Measurements from ENCODE around the gene TET2. TPM values are rescaled to one million over a fixed set of nuclear protein-coding genes. Genes with fewer than 3 reads are reported as not detected.

TET2 gene
- polyA plus RNA-seq (ENCODE audit: insufficient read length in 10 of 10): 10 to 100 TPM; 20.8 to 38.9 (median 32.8) TPM
- long read RNA-seq, donor 1: 0 reads
- long read RNA-seq, donor 2, partial matches to known transcripts: 5 of 5 reads
- long read RNA-seq, donor 2, other reads (novel, unspliced or antisense): 0 of 5 reads
- long read RNA-seq, donor 3: 0 reads
- long read RNA-seq, donor 4: 0 reads
- long read RNA-seq, donor 5, partial matches to known transcripts: 23 of 24 reads
- long read RNA-seq, donor 5, other reads (novel, unspliced or antisense): 0 of 24 reads
- long read RNA-seq, donor 6, partial matches to known transcripts: 11 of 11 reads
- long read RNA-seq, donor 6, other reads (novel, unspliced or antisense): 0 of 11 reads
- long read RNA-seq, donor 7, partial matches to known transcripts: 12 of 12 reads
- long read RNA-seq, donor 7, other reads (novel, unspliced or antisense): 0 of 12 reads
- long read RNA-seq, donor 8, partial matches to known transcripts: 0 of 25 reads
- long read RNA-seq, donor 8, other reads (novel, unspliced or antisense): 25 of 25 reads
- long read RNA-seq, donor 9: 0 reads

DNA sequence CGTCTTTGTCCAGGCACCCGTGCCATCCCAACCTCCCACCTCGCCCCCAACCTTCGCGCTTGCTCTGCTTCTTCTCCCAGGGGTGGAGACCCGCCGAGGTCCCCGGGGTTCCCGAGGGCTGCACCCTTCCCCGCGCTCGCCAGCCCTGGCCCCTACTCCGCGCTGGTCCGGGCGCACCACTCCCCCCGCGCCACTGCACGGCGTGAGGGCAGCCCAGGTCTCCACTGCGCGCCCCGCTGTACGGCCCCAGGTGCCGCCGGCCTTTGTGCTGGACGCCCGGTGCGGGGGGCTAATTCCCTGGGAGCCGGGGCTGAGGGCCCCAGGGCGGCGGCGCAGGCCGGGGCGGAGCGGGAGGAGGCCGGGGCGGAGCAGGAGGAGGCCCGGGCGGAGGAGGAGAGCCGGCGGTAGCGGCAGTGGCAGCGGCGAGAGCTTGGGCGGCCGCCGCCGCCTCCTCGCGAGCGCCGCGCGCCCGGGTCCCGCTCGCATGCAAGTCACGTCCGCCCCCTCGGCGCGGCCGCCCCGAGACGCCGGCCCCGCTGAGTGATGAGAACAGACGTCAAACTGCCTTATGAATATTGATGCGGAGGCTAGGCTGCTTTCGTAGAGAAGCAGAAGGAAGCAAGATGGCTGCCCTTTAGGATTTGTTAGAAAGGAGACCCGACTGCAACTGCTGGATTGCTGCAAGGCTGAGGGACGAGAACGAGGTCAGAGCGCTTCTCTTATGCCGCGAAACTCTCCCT lies at the start of gene TET2:
TET2 (plus strand) TSS at position 601 of the 740 bp plus-strand sequence. CDS start 87,067 bp downstream, outside the sequence.
- peak; percentile 81 to 94 (median 83) for DNase-seq

GRCh38 chr4:105102016-105102415 lies 44.7 kb upstream of the TET2 start:
- DNase-seq: no peak

DNA sequence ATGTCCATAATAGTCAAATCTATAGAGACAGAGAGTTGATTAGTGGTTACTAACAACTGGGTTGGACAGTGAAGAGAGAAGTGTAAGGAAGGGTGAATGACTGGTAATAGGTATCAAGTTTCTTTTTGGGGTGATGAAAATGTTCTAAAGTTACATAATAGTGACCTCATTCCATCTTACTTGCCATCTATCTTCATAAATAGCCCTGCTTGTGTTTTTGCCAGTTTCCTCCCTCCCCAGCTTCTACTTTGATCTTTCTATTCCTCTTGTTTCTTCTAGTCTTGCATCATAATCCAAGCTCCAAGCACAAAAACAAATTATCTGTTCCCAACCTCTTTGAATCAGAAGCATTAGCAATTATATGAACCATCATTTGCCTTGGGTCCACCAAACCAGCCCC lies 40.2 kb upstream of the TET2 start:
- no peak for DNase-seq

GRCh38 chr4:105107095-105107856 lies 39.4 kb upstream of the TET2 start:
- no peak for DNase-seq

- DNase-seq: no peak
Observed at GRCh38 chr4:105108971-105109370, 37.7 kb upstream of the TET2 start.

DNA sequence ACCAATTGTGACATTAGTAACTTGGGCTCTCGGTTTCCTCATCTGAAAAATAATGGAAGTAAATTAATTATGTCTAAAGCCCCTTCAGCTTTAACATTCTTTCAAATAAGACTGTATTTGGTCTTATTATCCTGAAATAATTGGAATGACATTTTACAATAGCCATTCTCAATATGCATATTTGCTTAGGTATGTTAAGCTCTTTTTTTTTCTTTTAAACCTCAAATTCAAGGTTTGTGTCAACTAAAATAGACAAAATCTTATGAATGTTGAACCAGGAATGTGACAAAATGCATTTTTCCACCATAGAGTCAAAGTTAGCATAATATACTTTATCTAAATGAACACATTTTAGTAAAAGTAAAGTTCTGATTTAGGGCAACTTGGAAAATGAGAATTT lies 34.4 kb upstream of the TET2 start:
- no peak for DNase-seq

GRCh38 chr4:105113800-105114199 lies 32.9 kb upstream of the TET2 start:
- no peak for DNase-seq

DNA sequence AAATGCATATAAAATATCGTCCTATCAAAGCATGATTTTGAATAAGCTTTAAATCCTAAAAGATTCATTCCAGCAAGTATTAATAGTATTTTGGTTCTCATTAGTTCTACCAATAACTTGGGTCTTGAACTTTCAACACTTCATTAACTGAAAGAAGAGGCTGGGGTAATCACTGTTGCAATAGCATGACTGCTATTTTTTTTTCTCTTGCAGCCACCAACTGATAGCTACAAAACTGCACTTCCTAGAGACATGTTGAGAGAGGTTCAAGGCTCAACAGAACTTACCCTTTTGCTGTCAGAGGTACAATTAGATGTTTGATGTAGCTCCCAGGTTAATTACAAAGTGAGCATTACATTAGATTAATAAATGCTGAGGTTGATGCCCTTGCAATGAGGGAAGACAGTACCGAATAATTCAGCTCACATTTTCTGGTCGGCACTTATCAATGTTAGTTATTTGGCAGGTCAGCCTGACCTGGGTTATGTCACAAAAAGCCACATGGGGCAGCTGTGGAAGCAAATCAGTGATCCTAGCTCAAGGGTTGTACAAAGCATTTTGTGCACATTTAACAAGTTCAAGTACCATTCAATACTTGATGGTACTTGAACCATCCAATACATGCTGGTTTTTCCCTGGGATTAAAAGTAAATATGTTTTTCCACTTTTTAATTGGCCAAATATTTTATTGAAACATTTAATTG lies 29.9 kb upstream of the TET2 start:
- no peak for DNase-seq

DNA sequence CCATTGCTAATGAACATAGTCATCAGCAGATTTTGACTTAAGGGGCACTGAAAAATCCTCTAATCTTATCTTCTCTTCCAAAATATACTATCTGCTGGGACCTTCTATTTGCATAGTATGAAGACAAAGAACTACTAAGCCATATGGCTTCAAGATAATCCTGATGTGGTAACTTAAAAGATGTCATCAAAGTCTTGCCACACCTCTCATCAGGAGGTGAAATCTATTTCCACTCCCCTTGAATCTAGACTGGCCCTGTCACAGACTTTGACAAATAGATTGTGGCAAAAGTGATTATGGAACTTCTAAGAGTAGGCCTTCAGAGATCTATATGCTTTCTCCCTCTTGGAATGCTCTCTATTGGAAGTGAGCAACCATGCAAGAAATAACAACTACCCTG lies 27.3 kb upstream of the TET2 start:
- DNase-seq: no peak

DNA sequence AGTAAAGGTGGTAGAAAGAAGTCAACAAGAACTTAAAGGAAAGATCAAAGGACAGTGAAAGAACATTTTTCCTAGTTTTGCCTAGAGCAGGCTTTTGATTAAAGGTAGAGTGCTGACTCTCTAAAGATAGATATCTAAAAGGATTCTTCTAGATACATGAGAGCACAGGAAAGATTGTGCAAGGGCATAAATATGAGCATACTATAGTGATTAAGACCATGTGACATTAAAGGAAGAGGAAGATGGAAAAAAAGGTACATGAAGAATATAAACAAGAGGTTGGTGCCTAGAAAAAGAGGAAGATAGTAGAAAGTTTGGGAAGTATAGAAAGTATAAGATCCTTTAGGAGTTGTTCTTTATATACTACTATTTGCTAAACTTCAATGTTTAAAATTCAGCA lies 26.1 kb upstream of the TET2 start:
- no peak for DNase-seq

DNA sequence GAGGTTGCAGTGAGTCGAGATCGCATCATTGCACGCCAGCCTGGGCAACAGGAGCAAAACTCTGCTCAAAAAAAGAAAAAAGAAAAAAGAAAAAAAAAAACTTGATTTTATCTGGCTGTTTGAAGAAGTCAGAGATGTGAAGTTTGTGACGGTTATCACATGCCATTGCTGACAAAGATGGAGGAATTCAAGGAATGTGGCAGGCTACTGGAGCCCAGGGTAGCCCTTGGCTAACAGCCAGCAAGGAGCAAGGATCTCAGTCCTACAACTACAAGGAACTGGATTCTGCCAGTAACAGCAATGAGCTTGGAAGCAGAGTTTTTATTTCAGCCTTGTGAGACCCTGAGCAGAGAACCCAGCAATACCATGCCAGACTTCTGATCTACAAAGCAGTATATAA lies 24.3 kb upstream of the TET2 start:
- DNase-seq: peak in 1 of 3 donors; percentile 26

- DNase-seq: no peak
Observed at GRCh38 chr4:105126311-105127169, 20.1 kb upstream of the TET2 start.

- no peak for DNase-seq
Observed at GRCh38 chr4:105127170-105127445, 19.6 kb upstream of the TET2 start.

DNA sequence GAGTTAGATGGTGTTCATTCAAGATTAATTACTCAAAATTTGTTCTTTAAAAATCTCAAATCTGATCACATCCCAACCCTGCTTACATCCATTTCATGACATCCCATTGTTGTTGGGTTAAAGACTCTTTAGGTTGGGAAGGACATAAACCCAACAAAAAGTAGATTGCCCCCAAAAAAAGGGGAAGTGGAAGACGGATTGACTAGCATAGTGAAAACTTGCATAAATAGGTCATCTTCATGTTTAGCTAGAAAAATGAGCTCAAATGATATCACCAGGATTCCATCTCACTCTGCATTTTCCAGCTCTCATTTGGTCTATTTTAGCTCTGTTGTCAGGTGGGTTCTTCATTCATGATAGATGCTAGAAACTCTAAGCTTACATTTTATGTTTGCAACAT lies 18.5 kb upstream of the TET2 start:
- no peak for DNase-seq

GRCh38 chr4:105129286-105130040 lies 17.2 kb upstream of the TET2 start:
- DNase-seq: no peak

DNA sequence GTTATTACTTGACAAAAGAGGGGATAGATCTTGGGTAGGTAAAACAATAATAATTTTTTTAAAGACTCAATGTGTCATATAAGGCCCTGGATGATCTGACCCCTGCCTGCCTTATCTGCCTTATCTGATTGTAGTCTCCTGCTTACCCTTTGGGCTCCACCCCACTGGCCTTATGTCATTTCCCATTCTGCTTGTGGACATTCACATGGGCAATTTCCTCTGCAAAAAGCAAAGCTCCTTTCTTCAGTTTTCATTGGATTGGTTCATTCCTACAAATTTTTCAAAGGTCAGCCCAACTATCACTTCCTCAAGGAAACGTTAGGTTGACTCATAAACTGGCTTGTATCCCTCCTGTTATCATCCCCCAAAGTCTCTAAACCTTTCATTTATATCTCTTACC lies 15.7 kb upstream of the TET2 start:
- DNase-seq: no peak

DNA sequence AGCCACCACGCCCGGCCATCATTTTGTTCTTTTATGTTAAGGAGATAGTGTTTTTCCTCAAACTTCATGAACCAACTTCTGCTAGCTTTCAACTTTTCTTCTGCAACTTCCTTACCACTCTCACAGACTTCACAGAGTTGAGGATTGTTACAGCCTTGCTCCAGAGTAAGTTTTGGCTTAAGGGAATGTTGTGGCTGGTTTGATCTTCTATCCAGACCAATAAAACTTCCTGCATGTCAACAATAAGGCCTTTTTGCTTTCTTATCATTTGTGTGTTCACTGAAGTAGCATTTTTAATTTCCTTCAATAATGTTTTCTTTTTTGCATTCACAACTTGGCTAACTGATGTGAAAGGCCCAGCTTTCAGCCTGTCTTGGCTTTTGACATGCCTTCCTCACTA lies 12.7 kb upstream of the TET2 start:
- DNase-seq: no peak

GRCh38 chr4:105135785-105136184 lies 10.9 kb upstream of the TET2 start:
- DNase-seq: no peak

DNA sequence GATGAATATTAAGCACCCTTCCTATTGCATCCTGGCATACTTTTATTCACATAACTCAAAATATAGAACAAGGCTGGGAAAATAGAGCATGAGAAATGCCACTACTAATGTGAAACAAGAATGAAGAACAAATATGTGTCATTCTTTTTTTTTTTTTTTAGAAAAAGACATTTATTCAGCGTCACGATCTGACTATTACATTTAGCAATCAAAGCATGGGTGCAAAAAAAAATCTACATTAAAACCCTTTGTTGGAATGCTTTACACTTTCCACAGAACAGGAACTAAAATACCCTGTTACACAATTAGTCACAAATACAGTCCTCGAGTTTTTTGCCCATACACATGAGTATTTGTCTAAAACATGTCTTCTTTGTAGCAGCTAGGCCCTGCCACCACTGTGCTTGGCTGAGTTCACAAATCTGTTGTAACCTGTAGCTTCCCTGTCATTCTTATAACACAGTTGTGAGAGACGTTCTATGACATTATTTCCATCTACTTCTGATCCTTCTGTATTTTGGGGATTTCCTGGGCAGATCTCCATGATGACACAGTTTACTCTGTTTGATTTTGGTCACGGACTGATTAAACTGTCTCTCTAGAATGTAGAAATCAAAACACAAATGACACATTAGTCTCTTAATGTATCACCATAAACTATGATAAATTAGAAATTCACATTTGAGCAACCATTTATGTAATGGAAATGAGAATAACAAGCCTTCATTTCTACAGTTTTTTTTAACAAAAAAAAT lies 9.4 kb upstream of the TET2 start:
- DNase-seq: no peak
